GM23338 (cell line): Measurements from ENCODE around the gene AMIGO1. TPM values are rescaled to one million over a fixed set of nuclear protein-coding genes. Genes with fewer than 3 reads are reported as not detected.

Source experiments
- ATAC-seq: fragments of 200-7000 bp; cut with Tn5 transposase; 3 replicates; pipeline ENCODE4 v1.9.1; 2020
- DNase-seq: peaks from one replicate; pipeline ENCODE4 v3.0.0-alpha.2; 2015; ENCODE audit warnings: low spot score
- H2AFZ ChIP-seq: fragments of 200-600 bp; sonication (generic); 2 replicates; pipeline ENCODE4 v1.8.0; 2016; ENCODE audit warnings: antibody characterized with exemption, mild to moderate bottlenecking, moderate library complexity
- H3F3A ChIP-seq: fragments of 200-600 bp; sonication (generic); replicated peaks from 2 replicates; pipeline ENCODE4 v1.8.0; 2017; ENCODE audit warnings: antibody characterized with exemption, mixed run types, low read depth
- H3K27ac ChIP-seq: fragments of 200-600 bp; sonication (generic); 2 replicates; pipeline ENCODE4 v1.6.1; 2016; ENCODE audit warnings: low read depth
- H3K27me3 ChIP-seq: fragments of 200-600 bp; sonication (generic); 2 replicates; pipeline ENCODE4 v1.8.0; 2016; ENCODE audit warnings: mild to moderate bottlenecking, mixed run types, moderate library complexity; ENCODE audit not compliant: insufficient read depth
- H3K36me3 ChIP-seq: fragments of 200-600 bp; sonication (generic); 2 replicates; pipeline ENCODE4 v1.8.0; 2016; ENCODE audit warnings: mild to moderate bottlenecking; ENCODE audit not compliant: insufficient read depth
- H3K4me1 ChIP-seq: fragments of 200-600 bp; sonication (generic); 2 replicates; pipeline ENCODE4 v1.8.0; 2016; ENCODE audit warnings: mild to moderate bottlenecking, moderate library complexity; ENCODE audit not compliant: insufficient read depth
- H3K4me2 ChIP-seq: fragments of 200-600 bp; sonication (generic); 2 replicates; pipeline ENCODE4 v1.7.1; 2017; ENCODE audit warnings: mixed run types
- H3K4me3 ChIP-seq: fragments of 200-600 bp; sonication (generic); 2 replicates; pipeline ENCODE4 v1.6.1; 2016; ENCODE audit warnings: mixed run types
- H3K79me2 ChIP-seq: fragments of 200-600 bp; sonication (generic); replicated peaks from 2 replicates; pipeline ENCODE4 v1.8.0; 2017; ENCODE audit warnings: mild to moderate bottlenecking; ENCODE audit not compliant: insufficient read depth
- H3K9me2 ChIP-seq: fragments of 200-600 bp; sonication (generic); 2 replicates; pipeline ENCODE4 v1.8.0; 2017; ENCODE audit not compliant: insufficient read depth
- H4K20me1 ChIP-seq: fragments of 200-600 bp; sonication (generic); replicated peaks from 2 replicates; pipeline ENCODE4 v1.8.0; 2017; ENCODE audit warnings: mild to moderate bottlenecking; ENCODE audit not compliant: insufficient read depth
- H3K27ac Mint-ChIP-seq: 2 replicates; pipeline ENCODE4 v1.8.0; 2020; ENCODE audit warnings: inconsistent platforms, mild to moderate bottlenecking, moderate library complexity, mixed read lengths
- H3K27me3 Mint-ChIP-seq: 3 replicates; pipeline ENCODE4 v1.8.0; 2022; ENCODE audit warnings: low read depth, mild to moderate bottlenecking, moderate library complexity, mixed read lengths, inconsistent platforms; ENCODE audit not compliant: insufficient read depth, poor library complexity
- H3K36me3 Mint-ChIP-seq: 3 replicates; pipeline ENCODE4 v1.8.0; 2021; ENCODE audit warnings: low read depth, mild to moderate bottlenecking, inconsistent platforms, moderate library complexity, mixed read lengths
- H3K4me1 Mint-ChIP-seq: 3 replicates; pipeline ENCODE4 v1.8.0; 2020; ENCODE audit warnings: mild to moderate bottlenecking, inconsistent platforms, mixed read lengths
- H3K4me3 Mint-ChIP-seq: 3 replicates; pipeline ENCODE4 v1.8.0; 2021; ENCODE audit warnings: moderate library complexity, mild to moderate bottlenecking, inconsistent platforms, mixed read lengths
- H3K9me3 Mint-ChIP-seq: 3 replicates; pipeline ENCODE4 v1.8.0; 2020; ENCODE audit warnings: moderate library complexity, mild to moderate bottlenecking, inconsistent platforms, mixed read lengths
- CREB1 ChIP-seq: fragments of 250-450 bp; sonication (Bioruptor Pico); IDR thresholded peaks from 2 replicates; pipeline ENCODE4 v1.5.0; 2020; ENCODE audit warnings: low read depth, mild to moderate bottlenecking, moderate library complexity
- CTCF ChIP-seq, 2 experiments: fragments of 200-600 bp in 1 of 2; sonication (generic) in 1 of 2; conservative IDR thresholded peaks; 2 replicates each; pipeline versions ENCODE4 v1.5.1 to v1.6.1; 2016 to 2017; ENCODE audit warnings: antibody characterized with exemption in 2 of 2, low read depth in 2 of 2, mild to moderate bottlenecking in 2 of 2, moderate library complexity in 1 of 2
- ETS1 ChIP-seq: IDR thresholded peaks from 2 replicates; pipeline ENCODE4 v1.6.1; 2016; ENCODE audit warnings: antibody characterized with exemption
- EZH2 ChIP-seq: fragments of 200-600 bp; sonication (generic); IDR thresholded peaks from one replicate; pipeline ENCODE4 v1.8.0; 2017; ENCODE audit warnings: antibody characterized with exemption, mild to moderate bottlenecking, low read depth; ENCODE audit not compliant: unreplicated experiment
- EZH2phosphoT487 ChIP-seq: fragments of 200-600 bp; sonication (generic); IDR thresholded peaks from one replicate; pipeline ENCODE4 v1.8.1; 2018; ENCODE audit warnings: antibody characterized with exemption; ENCODE audit not compliant: unreplicated experiment
- JUNB ChIP-seq: IDR thresholded peaks from one replicate; pipeline ENCODE4 v1.6.1; 2016; ENCODE audit warnings: antibody characterized with exemption; ENCODE audit not compliant: unreplicated experiment
- NANOG ChIP-seq: IDR thresholded peaks from 2 replicates; pipeline ENCODE4 v1.6.1; 2016; ENCODE audit warnings: antibody characterized with exemption, borderline replicate concordance
- POLR2AphosphoS5 ChIP-seq: IDR thresholded peaks from 2 replicates; pipeline ENCODE4 v1.6.1; 2016; ENCODE audit warnings: antibody characterized with exemption, low read depth
- STAT1 ChIP-seq: IDR thresholded peaks from one replicate; pipeline ENCODE4 v1.6.1; 2016; ENCODE audit warnings: antibody characterized with exemption; ENCODE audit not compliant: unreplicated experiment
- ZNF114 ChIP-seq: fragments of 250-450 bp; sonication (Bioruptor Pico); IDR thresholded peaks from 2 replicates; pipeline ENCODE4 v1.5.0; 2020; ENCODE audit warnings: mild to moderate bottlenecking, moderate library complexity
- ZNF331 ChIP-seq: fragments of 250-450 bp; sonication (Bioruptor Pico); IDR thresholded peaks from 2 replicates; pipeline ENCODE4 v1.5.0; 2020; ENCODE audit warnings: low read depth, mild to moderate bottlenecking, moderate library complexity
- polyA plus RNA-seq: library from polyadenylated mRNA; unstranded; fragments of >200 nt; fragmentation: Nextera tagmentation; extraction: Ambion mirVana; gene quantifications from 2 replicates; pipeline ENCODE4 v1.2.1, GENCODE V29; 2016
- total RNA-seq: library from RNA; depleted of rRNA; stranded (reverse); fragments of >200 nt; shearing (Covaris generic); gene quantifications from 2 replicates; pipeline ENCODE4 v1.2.3, GENCODE V29; 2014
- TF ChIP-seq, protein P1 (sequence below): IDR thresholded peaks from one replicate; pipeline ENCODE4 v1.6.1; 2018; ENCODE audit warnings: antibody characterized with exemption; ENCODE audit not compliant: unreplicated experiment
- TF ChIP-seq, protein P2 (sequence below): fragments of 250-450 bp; sonication (Bioruptor Pico); IDR thresholded peaks from 2 replicates; pipeline ENCODE4 v1.5.0; 2020; ENCODE audit warnings: mild to moderate bottlenecking, moderate library complexity

AMIGO1 gene
- total and polyA plus RNA-seq, 2 experiments from 2014 or later: 0.53 to 3.8 TPM

- no peak overlapping the region for H3K4me3 ChIP-seq
- no peaks in the 10 kb centered on the region for H3K9me2 ChIP-seq
- H3K4me3 Mint-ChIP-seq: no peak overlapping the region
- H3K9me3 Mint-ChIP-seq: no peaks in the 10 kb centered on the region; the same call in 2 of the 3 replicates
- H3K27ac Mint-ChIP-seq: no peak overlapping the region
- peaks cover 31% of the 10 kb centered on the region for H3K27me3 Mint-ChIP-seq
- H4K20me1 ChIP-seq: no peaks in the 10 kb centered on the region; the same call in 1 of the 2 replicates
- no peak overlapping the region for H3K4me2 ChIP-seq
- ATAC-seq: no peak
- DNase-seq: no peak
- no peaks in the 10 kb centered on the region; the same call in 2 of the 3 replicates for H3K36me3 Mint-ChIP-seq
- 0 out of 2 replicates have a peak, but pooled peaks cover 5% of the 10 kb centered on the region for H3F3A ChIP-seq
- peaks cover 19% of the 10 kb centered on the region for H3K4me1 Mint-ChIP-seq
- no peaks in the 10 kb centered on the region for H3K79me2 ChIP-seq
- H3K36me3 ChIP-seq: no peaks in the 10 kb centered on the region
- H2AFZ ChIP-seq: no peak overlapping the region
- H3K4me1 ChIP-seq: peaks cover 28% of the 10 kb centered on the region
- TF ChIP-seq ZNF331 (CRISPR knock-in tag) (no peak), EZH2phosphoT487 (no peak), JUNB (no peak), CTCF (conservative IDR thresholded peaks at IDR 0.05; ENCODE audit: low read depth in 2 of 2) (no peak), CREB1 (no peak), ETS1 (no peak), ZNF114 (no peak), POLR2AphosphoS5 (no peak), STAT1 (no peak), EZH2 (no peak), NANOG (no peak)
- TF ChIP-seq, protein P1, sequence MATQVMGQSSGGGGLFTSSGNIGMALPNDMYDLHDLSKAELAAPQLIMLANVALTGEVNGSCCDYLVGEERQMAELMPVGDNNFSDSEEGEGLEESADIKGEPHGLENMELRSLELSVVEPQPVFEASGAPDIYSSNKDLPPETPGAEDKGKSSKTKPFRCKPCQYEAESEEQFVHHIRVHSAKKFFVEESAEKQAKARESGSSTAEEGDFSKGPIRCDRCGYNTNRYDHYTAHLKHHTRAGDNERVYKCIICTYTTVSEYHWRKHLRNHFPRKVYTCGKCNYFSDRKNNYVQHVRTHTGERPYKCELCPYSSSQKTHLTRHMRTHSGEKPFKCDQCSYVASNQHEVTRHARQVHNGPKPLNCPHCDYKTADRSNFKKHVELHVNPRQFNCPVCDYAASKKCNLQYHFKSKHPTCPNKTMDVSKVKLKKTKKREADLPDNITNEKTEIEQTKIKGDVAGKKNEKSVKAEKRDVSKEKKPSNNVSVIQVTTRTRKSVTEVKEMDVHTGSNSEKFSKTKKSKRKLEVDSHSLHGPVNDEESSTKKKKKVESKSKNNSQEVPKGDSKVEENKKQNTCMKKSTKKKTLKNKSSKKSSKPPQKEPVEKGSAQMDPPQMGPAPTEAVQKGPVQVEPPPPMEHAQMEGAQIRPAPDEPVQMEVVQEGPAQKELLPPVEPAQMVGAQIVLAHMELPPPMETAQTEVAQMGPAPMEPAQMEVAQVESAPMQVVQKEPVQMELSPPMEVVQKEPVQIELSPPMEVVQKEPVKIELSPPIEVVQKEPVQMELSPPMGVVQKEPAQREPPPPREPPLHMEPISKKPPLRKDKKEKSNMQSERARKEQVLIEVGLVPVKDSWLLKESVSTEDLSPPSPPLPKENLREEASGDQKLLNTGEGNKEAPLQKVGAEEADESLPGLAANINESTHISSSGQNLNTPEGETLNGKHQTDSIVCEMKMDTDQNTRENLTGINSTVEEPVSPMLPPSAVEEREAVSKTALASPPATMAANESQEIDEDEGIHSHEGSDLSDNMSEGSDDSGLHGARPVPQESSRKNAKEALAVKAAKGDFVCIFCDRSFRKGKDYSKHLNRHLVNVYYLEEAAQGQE: no peak
- TF ChIP-seq, protein P2, sequence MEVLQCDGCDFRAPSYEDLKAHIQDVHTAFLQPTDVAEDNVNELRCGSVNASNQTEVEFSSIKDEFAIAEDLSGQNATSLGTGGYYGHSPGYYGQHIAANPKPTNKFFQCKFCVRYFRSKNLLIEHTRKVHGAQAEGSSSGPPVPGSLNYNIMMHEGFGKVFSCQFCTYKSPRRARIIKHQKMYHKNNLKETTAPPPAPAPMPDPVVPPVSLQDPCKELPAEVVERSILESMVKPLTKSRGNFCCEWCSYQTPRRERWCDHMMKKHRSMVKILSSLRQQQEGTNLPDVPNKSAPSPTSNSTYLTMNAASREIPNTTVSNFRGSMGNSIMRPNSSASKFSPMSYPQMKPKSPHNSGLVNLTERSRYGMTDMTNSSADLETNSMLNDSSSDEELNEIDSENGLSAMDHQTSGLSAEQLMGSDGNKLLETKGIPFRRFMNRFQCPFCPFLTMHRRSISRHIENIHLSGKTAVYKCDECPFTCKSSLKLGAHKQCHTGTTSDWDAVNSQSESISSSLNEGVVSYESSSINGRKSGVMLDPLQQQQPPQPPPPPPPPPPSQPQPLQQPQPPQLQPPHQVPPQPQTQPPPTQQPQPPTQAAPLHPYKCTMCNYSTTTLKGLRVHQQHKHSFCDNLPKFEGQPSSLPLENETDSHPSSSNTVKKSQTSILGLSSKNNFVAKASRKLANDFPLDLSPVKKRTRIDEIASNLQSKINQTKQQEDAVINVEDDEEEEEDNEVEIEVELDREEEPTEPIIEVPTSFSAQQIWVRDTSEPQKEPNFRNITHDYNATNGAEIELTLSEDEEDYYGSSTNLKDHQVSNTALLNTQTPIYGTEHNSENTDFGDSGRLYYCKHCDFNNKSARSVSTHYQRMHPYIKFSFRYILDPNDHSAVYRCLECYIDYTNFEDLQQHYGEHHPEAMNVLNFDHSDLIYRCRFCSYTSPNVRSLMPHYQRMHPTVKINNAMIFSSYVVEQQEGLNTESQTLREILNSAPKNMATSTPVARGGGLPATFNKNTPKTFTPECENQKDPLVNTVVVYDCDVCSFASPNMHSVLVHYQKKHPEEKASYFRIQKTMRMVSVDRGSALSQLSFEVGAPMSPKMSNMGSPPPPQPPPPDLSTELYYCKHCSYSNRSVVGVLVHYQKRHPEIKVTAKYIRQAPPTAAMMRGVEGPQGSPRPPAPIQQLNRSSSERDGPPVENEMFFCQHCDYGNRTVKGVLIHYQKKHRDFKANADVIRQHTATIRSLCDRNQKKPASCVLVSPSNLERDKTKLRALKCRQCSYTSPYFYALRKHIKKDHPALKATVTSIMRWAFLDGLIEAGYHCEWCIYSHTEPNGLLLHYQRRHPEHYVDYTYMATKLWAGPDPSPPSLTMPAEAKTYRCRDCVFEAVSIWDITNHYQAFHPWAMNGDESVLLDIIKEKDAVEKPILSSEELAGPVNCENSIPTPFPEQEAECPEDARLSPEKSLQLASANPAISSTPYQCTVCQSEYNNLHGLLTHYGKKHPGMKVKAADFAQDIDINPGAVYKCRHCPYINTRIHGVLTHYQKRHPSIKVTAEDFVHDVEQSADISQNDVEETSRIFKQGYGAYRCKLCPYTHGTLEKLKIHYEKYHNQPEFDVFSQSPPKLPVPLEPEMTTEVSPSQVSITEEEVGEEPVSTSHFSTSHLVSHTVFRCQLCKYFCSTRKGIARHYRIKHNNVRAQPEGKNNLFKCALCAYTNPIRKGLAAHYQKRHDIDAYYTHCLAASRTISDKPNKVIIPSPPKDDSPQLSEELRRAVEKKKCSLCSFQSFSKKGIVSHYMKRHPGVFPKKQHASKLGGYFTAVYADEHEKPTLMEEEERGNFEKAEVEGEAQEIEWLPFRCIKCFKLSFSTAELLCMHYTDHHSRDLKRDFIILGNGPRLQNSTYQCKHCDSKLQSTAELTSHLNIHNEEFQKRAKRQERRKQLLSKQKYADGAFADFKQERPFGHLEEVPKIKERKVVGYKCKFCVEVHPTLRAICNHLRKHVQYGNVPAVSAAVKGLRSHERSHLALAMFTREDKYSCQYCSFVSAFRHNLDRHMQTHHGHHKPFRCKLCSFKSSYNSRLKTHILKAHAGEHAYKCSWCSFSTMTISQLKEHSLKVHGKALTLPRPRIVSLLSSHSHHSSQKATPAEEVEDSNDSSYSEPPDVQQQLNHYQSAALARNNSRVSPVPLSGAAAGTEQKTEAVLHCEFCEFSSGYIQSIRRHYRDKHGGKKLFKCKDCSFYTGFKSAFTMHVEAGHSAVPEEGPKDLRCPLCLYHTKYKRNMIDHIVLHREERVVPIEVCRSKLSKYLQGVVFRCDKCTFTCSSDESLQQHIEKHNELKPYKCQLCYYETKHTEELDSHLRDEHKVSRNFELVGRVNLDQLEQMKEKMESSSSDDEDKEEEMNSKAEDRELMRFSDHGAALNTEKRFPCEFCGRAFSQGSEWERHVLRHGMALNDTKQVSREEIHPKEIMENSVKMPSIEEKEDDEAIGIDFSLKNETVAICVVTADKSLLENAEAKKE: no peak
- H3K27me3 ChIP-seq: peaks cover 44% of the 10 kb centered on the region
- no peak overlapping the region for H3K27ac ChIP-seq
These were observed 39.3 kb downstream of the AMIGO1 start for GRCh38 chr1:109470245-109470644.
